ENCODE results near the gene EHBP1L1. TPM values are rescaled to one million over a fixed set of nuclear protein-coding genes. Genes with fewer than 3 reads are reported as not detected.

EHBP1L1 gene
- total RNA-seq, 1 experiment from 2014 or later = 105 TPM

- ATAC-seq (no peak), DNase-seq (ENCODE audit: low read depth, low spot score) (no peak)
- H3K27ac ChIP-seq (ENCODE audit: low read depth, low read length) = peak overlapping the region; percentile 11
- H3K79me2 ChIP-seq (ENCODE audit: insufficient read depth, low read length) = peaks cover 44% of the 10 kb centered on the region
- H3K27me3 ChIP-seq (ENCODE audit: insufficient read depth, low read length) = no peaks in the 10 kb centered on the region
- peaks cover 13 to 61% of the 10 kb centered on the region in 2 experiments for H3K4me1 ChIP-seq (ENCODE audit: control insufficient read depth in 1 of 2, insufficient read depth in 2 of 2, low read length in 2 of 2)
- ChIA-PET RAD21 (ENCODE audit: low non-redundant PET in 1 of 2, low total read pairs in 2 of 2, uncharacterized antibody in 2 of 2, unreplicated experiment in 2 of 2) (no interaction called here), CTCF (interaction anchor here (0.6 kb wide), 1 partner anchor 209 kb away, joined by 3 read pairs; no protein-coding TSS in a partner anchor), POLR2A (interaction anchor here (1.1 to 1.4 kb wide), 2 partner anchors 50 to 62 kb away, joined by 3 to 6 read pairs; no protein-coding TSS in a partner anchor)
- no peak for TF ChIP-seq MAX (IDR thresholded peaks at IDR 0.05)
- TF ChIP-seq SRF (IDR thresholded peaks at IDR 0.05; ENCODE audit: low read depth) = no peak
- TF ChIP-seq FOSL1 (IDR thresholded peaks at IDR 0.05; ENCODE audit: low read depth) = no peak
- no peak for TF ChIP-seq CBX3 (IDR thresholded peaks at IDR 0.05; ENCODE audit: low read depth)
- TF ChIP-seq CTCF (IDR thresholded peaks at IDR 0.05 in 2 of 3, conservative IDR thresholded peaks at IDR 0.05 in 1 of 3; ENCODE audit: borderline replicate concordance in 1 of 3, insufficient read depth in 1 of 3, low read depth in 2 of 3, low read length in 2 of 3) = no peak
- no peak for TF ChIP-seq ZNF274 (IDR thresholded peaks at IDR 0.05; ENCODE audit: low read depth, low read length)
- no peaks in the 10 kb centered on the region for H3K9me3 ChIP-seq (ENCODE audit: control insufficient read depth in 1 of 2, insufficient read depth in 1 of 2, low read depth in 1 of 2, low read length in 2 of 2)
- H3K9ac ChIP-seq (ENCODE audit: low read length) = no peak overlapping the region
- H3K9me2 ChIP-seq (ENCODE audit: insufficient read depth) = no peaks in the 10 kb centered on the region
- peaks cover 11 to 22% of the 10 kb centered on the region in 2 experiments; a peak in 3 of 4 replicates for H3K36me3 ChIP-seq (ENCODE audit: control insufficient read depth in 1 of 2, insufficient read depth in 2 of 2, low read length in 2 of 2)
- BruUV-seq (replicated peaks) = no TSS peak
- no peak overlapping the region for H3K4me2 ChIP-seq (ENCODE audit: low read length)
- no peak overlapping the region for H2AFZ ChIP-seq (ENCODE audit: low read depth, low read length, poor library complexity, severe bottlenecking)
- intact Hi-C loops (cut with micrococcal nuclease) = no loop called here
- no peaks in the 10 kb centered on the region for H4K20me1 ChIP-seq (ENCODE audit: insufficient read depth)
- H3K4me3 ChIP-seq (replicated peaks in 1 of 2; ENCODE audit: low read depth in 1 of 2, low read length in 2 of 2) = no peak overlapping the region
These were observed 33.4 kb downstream of the EHBP1L1 start for GRCh38 chr11:65609229-65609628.

- Histone ChIP-seq H3K9me3 (ENCODE audit: control insufficient read depth in 1 of 2, insufficient read depth in 1 of 2, low read depth in 1 of 2, low read length in 2 of 2) (no peaks in the 10 kb centered on the region), H3K9me2 (ENCODE audit: insufficient read depth) (no peaks in the 10 kb centered on the region), H3K4me3 (replicated peaks in 1 of 2; ENCODE audit: low read depth in 1 of 2, low read length in 2 of 2) (no peak overlapping the region), H4K20me1 (ENCODE audit: insufficient read depth) (no peaks in the 10 kb centered on the region), H3K4me1 (ENCODE audit: control insufficient read depth in 1 of 2, insufficient read depth in 2 of 2, low read length in 2 of 2) (peaks cover 13 to 61% of the 10 kb centered on the region in 2 experiments), H3K27me3 (ENCODE audit: insufficient read depth, low read length) (no peaks in the 10 kb centered on the region), H3K4me2 (ENCODE audit: low read length) (no peak overlapping the region), H3K36me3 (ENCODE audit: control insufficient read depth in 1 of 2, insufficient read depth in 2 of 2, low read length in 2 of 2) (peaks cover 11 to 22% of the 10 kb centered on the region in 2 experiments; a peak in 3 of 4 replicates), H2AFZ (ENCODE audit: low read depth, low read length, poor library complexity, severe bottlenecking) (no peak overlapping the region), H3K79me2 (ENCODE audit: insufficient read depth, low read length) (peaks cover 48% of the 10 kb centered on the region), H3K9ac (ENCODE audit: low read length) (no peak overlapping the region), H3K27ac (ENCODE audit: low read depth, low read length) (peak overlapping the region; percentile 11; the same call in 1 of the 2 replicates)
- BruUV-seq (replicated peaks) = no TSS peak
- ChIA-PET CTCF (no interaction called here), POLR2A (interaction anchor here (1.1 to 1.4 kb wide), 2 partner anchors 50 to 63 kb away, joined by 3 to 6 read pairs; no protein-coding TSS in a partner anchor), RAD21 (ENCODE audit: low non-redundant PET in 1 of 2, low total read pairs in 2 of 2, uncharacterized antibody in 2 of 2, unreplicated experiment in 2 of 2) (no interaction called here)
- intact Hi-C loops (cut with micrococcal nuclease) = no loop called here
- TF ChIP-seq ATF3 (IDR thresholded peaks at IDR 0.05) (no peak), FOSL1 (IDR thresholded peaks at IDR 0.05; ENCODE audit: low read depth) (no peak), SRF (IDR thresholded peaks at IDR 0.05; ENCODE audit: low read depth) (no peak), MAX (IDR thresholded peaks at IDR 0.05) (no peak), YY1 (IDR thresholded peaks at IDR 0.05; ENCODE audit: extremely low read depth, insufficient replicate concordance, low read depth, low read length) (no peak), EZH2phosphoT487 (IDR thresholded peaks at IDR 0.05; ENCODE audit: borderline replicate concordance) (no peak), POLR2AphosphoS5 (IDR thresholded peaks at IDR 0.05; ENCODE audit: low read depth, low read length) (no peak), TCF7L2 (IDR thresholded peaks at IDR 0.05; ENCODE audit: borderline replicate concordance, extremely low read depth, insufficient read depth, insufficient read length) (no peak), JUND (IDR thresholded peaks at IDR 0.05) (no peak)
- ATAC-seq = no peak
- no peak for DNase-seq (ENCODE audit: low read depth, low spot score)
These were observed 33.8 kb downstream of the EHBP1L1 start for GRCh38 chr11:65609665-65610064.
